H1 (cell line): Measurements from ENCODE around the gene DYNLRB1. TPM values are rescaled to one million over a fixed set of nuclear protein-coding genes. Genes with fewer than 3 reads are reported as not detected.

Experiments
- CTCF ChIA-PET: fragments of 300-600 bp; sonication (Branson Sonifier 250); formaldehyde crosslinking; loops from one replicate; lab custom pipeline; 2021; ENCODE audit not compliant: partially characterized antibody; lab: Charles Lee
- POLR2A ChIA-PET: fragments of 300-600 bp; sonication (Branson Sonifier 250); formaldehyde crosslinking; loops from one replicate; lab custom pipeline; 2021; ENCODE audit warnings: inconsistent platforms; ENCODE audit not compliant: partially characterized antibody; lab: Charles Lee
- DNase-seq, 2 experiments: peaks; one replicate each; pipeline versions ENCODE4 v3.0.0 to v3.0.0-alpha.2; 2010 to 2022; ENCODE audit warnings: low spot score in 2 of 2, low read depth in 1 of 2, mixed read lengths in 1 of 2
- FAIRE-seq: peaks from 2 replicates; lab custom pipeline; 2011; peaks lifted over from hg19 to GRCh38; lab: Jason Lieb, UNC
- H2AFZ ChIP-seq: 2 replicates; pipeline ENCODE4 v1.8.1; 2012; ENCODE audit warnings: low read length, inconsistent platforms
- H2AK5ac ChIP-seq: 2 replicates; pipeline ENCODE4 v1.6.1; 2013; ENCODE audit warnings: low read depth, low read length
- H2BK120ac ChIP-seq: replicated peaks from 2 replicates; pipeline ENCODE3; 2013; ENCODE audit warnings: low read depth, low read length, inconsistent platforms
- H2BK12ac ChIP-seq: 2 replicates; pipeline ENCODE4 v1.6.1; 2013; ENCODE audit warnings: low read depth, low read length
- H2BK15ac ChIP-seq: 2 replicates; pipeline ENCODE4 v1.6.1; 2013; ENCODE audit warnings: low read length
- H2BK20ac ChIP-seq: 2 replicates; pipeline ENCODE4 v1.6.1; 2013; ENCODE audit warnings: low read length
- H2BK5ac ChIP-seq: 2 replicates; pipeline ENCODE4 v1.6.1; 2013; ENCODE audit warnings: low read depth, low read length
- H3K14ac ChIP-seq: 2 replicates; pipeline ENCODE4 v1.6.1; 2013; ENCODE audit warnings: inconsistent platforms; ENCODE audit not compliant: insufficient read length
- H3K18ac ChIP-seq: 2 replicates; pipeline ENCODE4 v1.6.1; 2013; ENCODE audit warnings: low read length; ENCODE audit errors: extremely low read depth
- H3K23ac ChIP-seq: 2 replicates; pipeline ENCODE4 v1.6.1; 2013; ENCODE audit warnings: inconsistent platforms; ENCODE audit not compliant: insufficient read length
- H3K23me2 ChIP-seq: 2 replicates; pipeline ENCODE4 v1.6.1; 2013; ENCODE audit warnings: low read depth, low read length
- H3K27ac ChIP-seq: 2 replicates; pipeline ENCODE4 v1.6.1; 2011; ENCODE audit warnings: low read depth, low read length, inconsistent platforms
- H3K27me3 ChIP-seq, 4 experiments: replicated peaks in 1 of 4; 1 replicate in 1 of 4; 2 replicates in 3 of 4; pipeline versions ENCODE4 v1.6.1 to v1.8.1; 2011 to 2013; ENCODE audit warnings: low read length in 3 of 4, mild to moderate bottlenecking in 3 of 4, inconsistent platforms in 2 of 4, mixed read lengths in 2 of 4, moderate library complexity in 1 of 4; ENCODE audit not compliant: control insufficient read depth in 3 of 4, insufficient read depth in 3 of 4; ENCODE audit errors: extremely low read depth in 1 of 4
- H3K36me3 ChIP-seq, 4 experiments: 2 replicates each; pipeline versions ENCODE4 v1.6.1 to v1.8.1; 2011 to 2013; ENCODE audit warnings: mild to moderate bottlenecking in 4 of 4, low read length in 3 of 4, moderate library complexity in 2 of 4, control low read depth in 1 of 4, inconsistent platforms in 1 of 4; ENCODE audit not compliant: insufficient read depth in 4 of 4, control insufficient read depth in 2 of 4
- H3K4ac ChIP-seq: replicated peaks from 2 replicates; pipeline ENCODE3; 2013; ENCODE audit warnings: low read length, low read depth, mixed read lengths, inconsistent platforms; ENCODE audit not compliant: insufficient read length
- H3K4me1 ChIP-seq, 4 experiments: replicated peaks in 1 of 4; 1 replicate in 1 of 4; 2 replicates in 3 of 4; pipeline versions ENCODE4 v1.6.1 to v1.8.1; 2011 to 2013; ENCODE audit warnings: low read length in 3 of 4, inconsistent platforms in 2 of 4, mixed read lengths in 1 of 4; ENCODE audit not compliant: insufficient read depth in 4 of 4, control insufficient read depth in 3 of 4
- H3K4me2 ChIP-seq, 2 experiments: 2 replicates each; pipeline versions ENCODE4 v1.6.1 to v1.8.1; 2011 to 2013; ENCODE audit warnings: low read depth in 2 of 2, low read length in 2 of 2, control low read depth in 1 of 2, inconsistent platforms in 1 of 2, mild to moderate bottlenecking in 1 of 2; ENCODE audit not compliant: insufficient read depth in 1 of 2
- H3K4me3 ChIP-seq, 4 experiments: fragments of 200-600, 300-600 bp in 1 of 4; sonication (generic), shearing (Covaris generic), sonication (Bioruptor Twin) in 1 of 4; 2 replicates each; pipeline versions ENCODE4 v1.5.1 to v1.8.1; 2011 to 2016; ENCODE audit warnings: low read length in 4 of 4, low read depth in 3 of 4, control low read depth in 2 of 4, inconsistent platforms in 2 of 4, mild to moderate bottlenecking in 2 of 4, mixed read lengths in 1 of 4, moderate library complexity in 1 of 4; ENCODE audit not compliant: insufficient read depth in 2 of 4; ENCODE audit errors: extremely low read depth in 1 of 4
- H3K56ac ChIP-seq: replicated peaks from 2 replicates; pipeline ENCODE3; 2013; ENCODE audit warnings: low read depth, mild to moderate bottlenecking, mixed read lengths, low read length, inconsistent platforms; ENCODE audit not compliant: insufficient read length
- H3K79me1 ChIP-seq: 2 replicates; pipeline ENCODE4 v1.6.1; 2013; ENCODE audit warnings: low read depth, low read length, control low read depth
- H3K79me2 ChIP-seq, 2 experiments: 2 replicates each; pipeline versions ENCODE4 v1.6.1 to v1.8.1; 2012 to 2013; ENCODE audit warnings: low read length in 2 of 2, mild to moderate bottlenecking in 2 of 2, inconsistent platforms in 1 of 2; ENCODE audit not compliant: insufficient read depth in 2 of 2, control insufficient read depth in 1 of 2
- H3K9ac ChIP-seq, 4 experiments: replicated peaks in 1 of 4; 1 replicate in 1 of 4; 2 replicates in 3 of 4; pipeline versions ENCODE4 v1.6.1 to v1.8.1; 2011 to 2013; ENCODE audit warnings: low read depth in 3 of 4, low read length in 3 of 4, control low read depth in 2 of 4, mild to moderate bottlenecking in 2 of 4, moderate library complexity in 2 of 4, inconsistent platforms in 1 of 4; ENCODE audit errors: extremely low read depth in 1 of 4
- H3K9me3 ChIP-seq, 2 experiments: 2 replicates each; pipeline versions ENCODE4 v1.6.1 to v1.8.1; 2012 to 2013; ENCODE audit warnings: mild to moderate bottlenecking in 2 of 2, moderate library complexity in 2 of 2, control low read depth in 1 of 2, inconsistent platforms in 1 of 2, low read depth in 1 of 2, low read length in 1 of 2, mixed read lengths in 1 of 2; ENCODE audit not compliant: insufficient read depth in 2 of 2
- H4K20me1 ChIP-seq, 2 experiments: replicated peaks in 1 of 2; 2 replicates each; pipeline versions ENCODE3 to v1.8.1; 2011 to 2013; ENCODE audit warnings: inconsistent platforms in 2 of 2, low read length in 2 of 2, mild to moderate bottlenecking in 1 of 2; ENCODE audit not compliant: insufficient read depth in 2 of 2, control insufficient read depth in 1 of 2
- H4K5ac ChIP-seq: 2 replicates; pipeline ENCODE4 v1.6.1; 2013; ENCODE audit warnings: low read length, low read depth, mixed read lengths, inconsistent platforms; ENCODE audit not compliant: insufficient read length
- H4K8ac ChIP-seq: 2 replicates; pipeline ENCODE4 v1.8.0; 2013; ENCODE audit warnings: mild to moderate bottlenecking, moderate library complexity, low read length, inconsistent platforms; ENCODE audit not compliant: insufficient read depth; ENCODE audit errors: extremely low read depth
- H4K91ac ChIP-seq: replicated peaks from 2 replicates; pipeline ENCODE3; 2013; ENCODE audit warnings: low read length, mixed read lengths, inconsistent platforms; ENCODE audit not compliant: insufficient read length
- CBX5 ChIP-seq: fragments of 300-800, 300-1000 bp; sonication (generic); IDR thresholded peaks from 2 replicates; pipeline ENCODE4 v1.7.1; 2016; ENCODE audit warnings: antibody characterized with exemption, low read length, low read depth
- HDAC2 ChIP-seq, 2 experiments: fragments of 300-600 bp in 1 of 2; sonication (generic) in 1 of 2; IDR thresholded peaks; 2 replicates each; pipeline ENCODE4 v1.6.1; 2011 to 2012; ENCODE audit warnings: low read depth in 2 of 2, low read length in 2 of 2, mild to moderate bottlenecking in 2 of 2, moderate library complexity in 2 of 2, borderline replicate concordance in 1 of 2, inconsistent platforms in 1 of 2
- MAFK ChIP-seq: IDR thresholded peaks from 2 replicates; pipeline ENCODE4 v1.6.1; 2012; ENCODE audit warnings: low read depth, mild to moderate bottlenecking, improper control_type of control experiment, low read length
- NANOG ChIP-seq: IDR thresholded peaks from 2 replicates; pipeline ENCODE4 v1.6.1; 2011; ENCODE audit warnings: low read length, low read depth, mild to moderate bottlenecking, inconsistent platforms; ENCODE audit not compliant: insufficient read depth, poor library complexity, severe bottlenecking
- RBBP5 ChIP-seq: IDR thresholded peaks from 2 replicates; pipeline ENCODE4 v1.7.1; 2012; ENCODE audit warnings: low read depth, mild to moderate bottlenecking, inconsistent platforms, low read length, moderate library complexity, borderline replicate concordance
- RXRA ChIP-seq: IDR thresholded peaks from 2 replicates; pipeline ENCODE4 v1.6.1; 2011; ENCODE audit warnings: low read depth, mild to moderate bottlenecking, low read length, moderate library complexity; ENCODE audit not compliant: insufficient read depth
- YY1 ChIP-seq: IDR thresholded peaks from 2 replicates; pipeline ENCODE4 v1.6.1; 2011; ENCODE audit warnings: low read depth, mild to moderate bottlenecking, low read length
- ZNF274 ChIP-seq: IDR thresholded peaks from 2 replicates; pipeline ENCODE4 v1.7.0; 2012; ENCODE audit warnings: low read length, borderline replicate concordance; ENCODE audit errors: extremely low read depth
- WGBS, 2 experiments: shearing (Covaris generic) in 1 of 2; methylation state at CpG; one replicate each; pipeline versions ENCODE4 v1.1.6 to v1.1.7; 2013 to 2015; ENCODE audit warnings: low lambda C conversion rate in 2 of 2, mixed read lengths in 2 of 2, inconsistent platforms in 1 of 2, low coverage in 1 of 2, missing lambda C conversion rate in 1 of 2; ENCODE audit not compliant: insufficient replicate concordance in 2 of 2, insufficient coverage in 1 of 2, insufficient read length in 1 of 2; ENCODE audit errors: extremely low coverage in 1 of 2, missing lambda C conversion rate in 1 of 2; 5-methylcytosine and 5-hydroxymethylcytosine counted together
- polyA plus RNA-seq, 7 experiments: library from polyadenylated mRNA; depleted of rRNA in 3 of 7; stranded (reverse) in 5 of 7; unstranded in 2 of 7; fragments of >200 nt in 5 of 7; fragments of 200-250 nt in 2 of 7; gene quantifications; 1 replicate in 5 of 7; 2 replicates in 1 of 7; 4 replicates in 1 of 7; pipeline versions ENCODE4 v1.2.1 to v1.2.3, GENCODE V29; 2011 to 2013; ENCODE audit warnings: missing spikeins in 2 of 7, mixed read lengths in 2 of 7
- total RNA-seq: library from RNA; stranded (reverse); fragmentation: NEBNext Ultra II Directional; extraction: Animal tissue kit (Norgen Biotek cat#: 25700); gene quantifications from 2 replicates; pipeline ENCODE4 v1.2.1, GENCODE V29; 2021
- TF ChIP-seq, protein P1 (sequence below): IDR thresholded peaks from 2 replicates; pipeline ENCODE4 v1.6.1; 2012; ENCODE audit warnings: inconsistent platforms

The DYNLRB1 gene
- total and polyA plus RNA-seq, 2 of the 8 experiments (the other 6 are each of a cell fraction or from before 2014, with no cell fraction given): 109 to 214 TPM

DNA sequence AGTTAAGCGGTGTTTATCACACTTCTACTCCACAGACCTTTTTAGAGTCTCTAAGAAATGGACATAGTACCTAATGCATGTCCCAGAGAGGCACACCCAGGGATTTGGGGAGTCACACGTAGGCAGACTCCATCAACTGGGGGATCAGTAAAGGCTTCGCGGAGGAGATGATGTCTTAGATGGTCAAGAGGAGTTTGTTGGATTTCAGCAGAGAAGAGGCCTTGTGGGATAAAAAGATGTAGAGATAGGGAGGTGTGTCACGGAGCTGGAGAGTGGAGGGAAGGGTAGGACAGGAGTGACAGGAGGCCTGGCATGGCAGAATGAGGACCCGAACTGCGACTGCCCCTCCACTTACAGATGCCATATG lies 9.1 kb downstream of the DYNLRB1 start:
- H4K91ac ChIP-seq: no peak overlapping the region
- no peak overlapping the region for H3K9ac ChIP-seq
- ChIA-PET POLR2A (interaction anchor here (1.1 to 1.5 kb wide), 3 partner anchors 9 to 223 kb away, joined by 4 read pairs; partner anchors contain the start of gene AHCY), CTCF (interaction anchor here (0.7 to 5.9 kb wide), 6 partner anchors 9 to 212 kb away, joined by 3 to 50 read pairs (median 4); no protein-coding TSS in a partner anchor)
- FAIRE-seq (no peak), DNase-seq (peak in 1 of 2 experiments; percentile 23)
- H3K4me2 ChIP-seq: no peak overlapping the region
- H2BK15ac ChIP-seq: no peak overlapping the region
- H3K23me2 ChIP-seq: no peaks in the 10 kb centered on the region
- H2BK20ac ChIP-seq: no peak overlapping the region
- WGBS, 2 experiments: 92% methylated on average over 7 of the region's 7 CpGs; no CpG with 5 or more reads in 1 of the 2 experiments
- peaks cover 8 to 28% (median 20%) of the 10 kb centered on the region in 4 experiments for H3K36me3 ChIP-seq
- H2AK5ac ChIP-seq: no peak overlapping the region
- no peaks in the 10 kb centered on the region for H3K27me3 ChIP-seq
- TF ChIP-seq MAFK: no peak
- no peak for TF ChIP-seq HDAC2 (IDR thresholded peaks at IDR 0.05; ENCODE audit: borderline replicate concordance in 1 of 2, low read depth in 2 of 2, low read length in 2 of 2)
- no peak for TF ChIP-seq YY1
- no peak for TF ChIP-seq ZNF274
- TF ChIP-seq, protein P1, sequence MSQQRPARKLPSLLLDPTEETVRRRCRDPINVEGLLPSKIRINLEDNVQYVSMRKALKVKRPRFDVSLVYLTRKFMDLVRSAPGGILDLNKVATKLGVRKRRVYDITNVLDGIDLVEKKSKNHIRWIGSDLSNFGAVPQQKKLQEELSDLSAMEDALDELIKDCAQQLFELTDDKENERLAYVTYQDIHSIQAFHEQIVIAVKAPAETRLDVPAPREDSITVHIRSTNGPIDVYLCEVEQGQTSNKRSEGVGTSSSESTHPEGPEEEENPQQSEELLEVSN: no peak
- TF ChIP-seq CBX5: no peak
- no peak for TF ChIP-seq RXRA
- TF ChIP-seq NANOG: no peak
- TF ChIP-seq RBBP5: no peak
- H3K9me3 ChIP-seq: no peaks in the 10 kb centered on the region
- H4K20me1 ChIP-seq: peaks cover 17 to 24% of the 10 kb centered on the region in 2 experiments
- H3K56ac ChIP-seq: no peak overlapping the region
- H3K79me2 ChIP-seq: peaks cover 0 to 55% of the 10 kb centered on the region in 2 experiments; a peak in 3 of 4 replicates
- H3K4me1 ChIP-seq: peaks cover 0 to 4% (median 3%) of the 10 kb centered on the region in 4 experiments; a peak in 3 of 7 replicates
- H2BK120ac ChIP-seq: no peak overlapping the region
- H4K8ac ChIP-seq: no peak overlapping the region
- H4K5ac ChIP-seq: no peak overlapping the region
- H2BK12ac ChIP-seq: no peak overlapping the region
- H3K23ac ChIP-seq: no peak overlapping the region
- no peak overlapping the region for H3K27ac ChIP-seq
- no peak overlapping the region for H3K18ac ChIP-seq
- H3K4ac ChIP-seq: no peak overlapping the region
- no peak overlapping the region for H3K14ac ChIP-seq
- no peak overlapping the region for H2BK5ac ChIP-seq
- H3K4me3 ChIP-seq: no peak overlapping the region
- H3K79me1 ChIP-seq: peaks cover 12% of the 10 kb centered on the region
- H2AFZ ChIP-seq: no peak overlapping the region
